ENCODE data around the gene SLC17A9.
"Not testable (repeated sequence)": the region's sequence is repeated elsewhere in the genome, so short reads cannot be mapped to it uniquely, and the experiment has no call there.

Gene SLC17A9

GRCh38 chr20:62957136-62958117 lies 4.9 kb downstream of the SLC17A9 start:
- DNase-seq: no peak

GRCh38 chr20:62958388-62959100 lies 6.0 kb downstream of the SLC17A9 start:
- no peak for DNase-seq

GRCh38 chr20:62959101-62959971 lies 6.8 kb downstream of the SLC17A9 start:
- no peak for DNase-seq

GRCh38 chr20:62959998-62960436 lies 7.5 kb downstream of the SLC17A9 start:
- no peak for DNase-seq

- DNase-seq: not testable (repeated sequence)
Measured at GRCh38 chr20:62960446-62961309, 8.2 kb downstream of the SLC17A9 start.

- no peak for DNase-seq
Measured at GRCh38 chr20:62961310-62961783, 8.8 kb downstream of the SLC17A9 start.

GRCh38 chr20:62961799-62962198 lies 9.3 kb downstream of the SLC17A9 start:
- DNase-seq: no peak

- DNase-seq: no peak
Measured at GRCh38 chr20:62962221-62962879, 9.8 kb downstream of the SLC17A9 start.

GRCh38 chr20:62962891-62963613 lies 10.5 kb downstream of the SLC17A9 start:
- DNase-seq: no peak

- no peak for DNase-seq
Measured at GRCh38 chr20:62963614-62964397, 11.3 kb downstream of the SLC17A9 start.

- no peak for DNase-seq
Measured at GRCh38 chr20:62964700-62965099, 12.2 kb downstream of the SLC17A9 start.

GRCh38 chr20:62965363-62965771 lies 12.9 kb downstream of the SLC17A9 start:
- no peak for DNase-seq

GRCh38 chr20:62966212-62967148 lies 14.0 kb downstream of the SLC17A9 start:
- no peak for DNase-seq

- DNase-seq: no peak
Measured at GRCh38 chr20:62967149-62967501, 14.6 kb downstream of the SLC17A9 start.

- DNase-seq: no peak
Measured at GRCh38 chr20:62967628-62968351, 15.3 kb downstream of the SLC17A9 start.

GRCh38 chr20:62968378-62969178 lies 16.1 kb downstream of the SLC17A9 start:
- DNase-seq: no peak

All from CD4-positive, alpha-beta T cell treated with Interferon gamma for 1 hour (primary cell).